T-cell (primary cell): ENCODE data around the gene LSG1. TPM values are rescaled to one million over a fixed set of nuclear protein-coding genes. Genes with fewer than 3 reads are reported as not detected.

ENCODE experiments used
- ATAC-seq, 4 experiments: fragments of 200-7000 bp in 3 of 4; fragments of 150-1000 bp in 1 of 4; cut with Tn5 transposase; replicated peaks in 1 of 4; 1 replicate in 3 of 4; 2 replicates in 1 of 4; pipeline ENCODE4 v1.10.0; 2021; ENCODE audit warnings: moderate library complexity in 3 of 4, mild to moderate bottlenecking in 2 of 4, moderate number of reproducible peaks in 1 of 4
- CTCF ChIA-PET, 2 donors: fragments of 300-600 bp; sonication (Branson Sonifier 250); formaldehyde crosslinking; loops; one replicate each; lab custom pipeline; 2022; ENCODE audit warnings: antibody characterized with exemption in 2 of 2; lab: Charles Lee
- POLR2A ChIA-PET, 2 donors: fragments of 300-600 bp; sonication (Branson Sonifier 250); formaldehyde crosslinking; loops; one replicate each; lab custom pipeline; 2022; ENCODE audit warnings: antibody characterized with exemption in 2 of 2; lab: Charles Lee
- DNase-seq, 35 experiments: peaks; one replicate each; pipeline versions ENCODE4 v3.0.0 to v3.0.0-alpha.2; 2013 to 2023
- H3K27ac ChIP-seq: one replicate; pipeline ENCODE4 v1.5.1; 2013; ENCODE audit warnings: low read length
- H3K27me3 ChIP-seq, 2 experiments: replicated peaks in 1 of 2; 1 replicate in 1 of 2; 2 replicates in 1 of 2; pipeline versions ENCODE4 v1.6.1 to v1.7.0; 2013; ENCODE audit warnings: low read length in 1 of 2, mixed read lengths in 1 of 2; ENCODE audit not compliant: control insufficient read depth in 2 of 2, insufficient read depth in 2 of 2; ENCODE audit errors: extremely low read depth in 1 of 2
- H3K36me3 ChIP-seq, 2 donors: 1 replicate in 1 of 2; 2 replicates in 1 of 2; pipeline versions ENCODE4 v1.6.1 to v1.7.0; 2013; ENCODE audit warnings: low read length in 1 of 2; ENCODE audit not compliant: control insufficient read depth in 2 of 2, insufficient read depth in 1 of 2; ENCODE audit errors: extremely low read depth in 1 of 2
- H3K4me1 ChIP-seq, 2 experiments: 1 replicate in 1 of 2; 2 replicates in 1 of 2; pipeline versions ENCODE4 v1.6.1 to v1.7.0; 2013; ENCODE audit warnings: low read length in 2 of 2, mixed read lengths in 1 of 2; ENCODE audit not compliant: insufficient read depth in 2 of 2, control insufficient read depth in 1 of 2; ENCODE audit errors: extremely low read depth in 1 of 2
- H3K4me3 ChIP-seq, 2 donors: 1 replicate in 1 of 2; 2 replicates in 1 of 2; pipeline versions ENCODE4 v1.5.1 to v1.7.0; 2013; ENCODE audit warnings: mild to moderate bottlenecking in 2 of 2, low read length in 1 of 2, moderate library complexity in 1 of 2; ENCODE audit not compliant: control insufficient read depth in 1 of 2; ENCODE audit errors: extremely low read depth in 1 of 2
- H3K9me3 ChIP-seq: 2 replicates; pipeline ENCODE4 v1.7.0; 2013
- H3K27ac Mint-ChIP-seq, 2 donors: one replicate each; pipeline ENCODE4 v1.8.0; 2020 to 2021; ENCODE audit warnings: mild to moderate bottlenecking in 2 of 2, mixed read lengths in 2 of 2
- H3K27me3 Mint-ChIP-seq, 2 donors: one replicate each; pipeline ENCODE4 v1.8.0; 2021 to 2022; ENCODE audit warnings: mixed read lengths in 2 of 2
- H3K36me3 Mint-ChIP-seq: one replicate; pipeline ENCODE4 v1.8.0; 2021; ENCODE audit warnings: mixed read lengths
- H3K4me1 Mint-ChIP-seq, 3 donors: one replicate each; pipeline ENCODE4 v1.8.0; 2020 to 2022; ENCODE audit warnings: mixed read lengths in 3 of 3, mild to moderate bottlenecking in 1 of 3
- H3K4me3 Mint-ChIP-seq, 3 donors: one replicate each; pipeline ENCODE4 v1.8.0; 2020 to 2022; ENCODE audit warnings: mild to moderate bottlenecking in 3 of 3, mixed read lengths in 3 of 3, moderate library complexity in 3 of 3
- H3K9me3 Mint-ChIP-seq, 3 donors: one replicate each; pipeline ENCODE4 v1.8.0; 2020 to 2022; ENCODE audit warnings: mixed read lengths in 3 of 3
- WGBS: methylation state at CpG from one replicate; pipeline ENCODE4 v1.1.5; 2013; ENCODE audit warnings: missing lambda C conversion rate; ENCODE audit not compliant: insufficient coverage; 5-methylcytosine and 5-hydroxymethylcytosine counted together
- total RNA-seq, 35 experiments: library from RNA in 6 of 35; stranded (reverse) in 6 of 35; fragments of 120-200 nt in 1 of 35; gene quantifications; one replicate each; pipeline versions ENCODE4 v1.2.1 to v1.2.4 and lab custom pipeline; 2013 to 2026

The LSG1 gene
- total RNA-seq, 5 donors from 2014 or later (not counting 1 experiment from before 2014, with no cell fraction given), result 40.0 to 83.5 (median 49.5) TPM

GRCh38 chr3:194713299-194714136, 41.5 kb upstream of the LSG1 start:
- POLR2A ChIA-PET, result no interaction called here
- Histone ChIP-seq H3K9me3 (no peaks in the 10 kb centered on the region), H3K27ac (no peak overlapping the region), H3K4me3 (no peak overlapping the region), H3K36me3 (no peaks in the 10 kb centered on the region), H3K4me1 (no peaks in the 10 kb centered on the region), H3K27me3 (no peaks in the 10 kb centered on the region)
- Mint-ChIP-seq H3K9me3 (no peaks in the 10 kb centered on the region), H3K27ac (no peak overlapping the region), H3K36me3 (no peaks in the 10 kb centered on the region), H3K27me3 (no peaks in the 10 kb centered on the region), H3K4me3 (no peak overlapping the region), H3K4me1 (peaks cover 0 to 12% (median 8%) of the 10 kb centered on the region in 3 donors)
- 85% methylated on average over 7 of the region's 9 CpGs for WGBS
- CTCF ChIA-PET, result interaction anchor here in 1 of 2 donors (0.7 kb wide), 1 partner anchor 372 kb away, joined by 4 read pairs; no protein-coding TSS in a partner anchor
- DNase-seq (no peak), ATAC-seq (no peak)

GRCh38 chr3:194711913-194712312, 39.9 kb upstream of the LSG1 start:
- Histone ChIP-seq H3K27me3 (no peaks in the 10 kb centered on the region), H3K36me3 (no peaks in the 10 kb centered on the region), H3K9me3 (no peaks in the 10 kb centered on the region), H3K27ac (no peak overlapping the region), H3K4me1 (no peaks in the 10 kb centered on the region), H3K4me3 (no peak overlapping the region)
- Mint-ChIP-seq H3K36me3 (no peaks in the 10 kb centered on the region), H3K27me3 (no peaks in the 10 kb centered on the region), H3K4me1 (peaks cover 0 to 12% (median 8%) of the 10 kb centered on the region in 3 donors), H3K9me3 (peaks cover 0 to 4% (median 0%) of the 10 kb centered on the region in 3 donors), H3K4me3 (no peak overlapping the region), H3K27ac (no peak overlapping the region)
- ChIA-PET POLR2A (no interaction called here), CTCF (no interaction called here)
- ATAC-seq, result no peak
- DNase-seq, result no peak
- 80% methylated on average over 1 of the region's 6 CpGs for WGBS

- Histone ChIP-seq H3K4me1 (no peaks in the 10 kb centered on the region), H3K9me3 (no peaks in the 10 kb centered on the region), H3K4me3 (no peak overlapping the region), H3K36me3 (no peaks in the 10 kb centered on the region), H3K27me3 (no peaks in the 10 kb centered on the region), H3K27ac (no peak overlapping the region)
- no peak overlapping the region for H3K4me3 Mint-ChIP-seq
- peaks cover 0 to 12% (median 8%) of the 10 kb centered on the region in 3 donors for H3K4me1 Mint-ChIP-seq
- CTCF ChIA-PET, result no interaction called here
- WGBS, result 100% methylated on average over 1 of the region's 3 CpGs
- H3K27ac Mint-ChIP-seq, result no peak overlapping the region
- ATAC-seq, result no peak
- no peaks in the 10 kb centered on the region for H3K36me3 Mint-ChIP-seq
- DNase-seq, result no peak
- POLR2A ChIA-PET, result no interaction called here
- H3K9me3 Mint-ChIP-seq, result peaks cover 0 to 4% (median 0%) of the 10 kb centered on the region in 3 donors
- no peaks in the 10 kb centered on the region for H3K27me3 Mint-ChIP-seq
These were observed 39.3 kb upstream of the LSG1 start for GRCh38 chr3:194711286-194711685.

DNA sequence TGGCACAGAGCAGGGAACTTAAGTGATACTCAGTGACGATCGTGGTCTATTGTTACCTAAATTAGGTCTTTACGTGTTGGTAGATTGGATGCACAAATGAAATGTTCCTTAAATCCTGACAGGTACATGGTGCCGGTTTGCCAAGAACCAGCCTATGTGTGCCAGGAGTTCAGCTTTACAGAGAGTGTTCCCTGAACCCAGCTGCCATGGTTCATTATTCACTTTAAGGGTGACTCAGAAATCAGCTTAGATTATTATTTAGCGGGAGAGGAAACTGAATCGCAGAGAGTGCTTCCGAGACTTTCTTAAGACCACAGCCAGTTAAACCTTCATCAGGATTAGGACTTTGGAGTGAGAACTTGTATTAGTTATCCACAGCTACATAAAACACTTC, 35.2 kb upstream of the LSG1 start:
- Mint-ChIP-seq H3K4me3 (no peak overlapping the region), H3K4me1 (no peaks in the 10 kb centered on the region), H3K9me3 (peaks cover 0 to 4% (median 0%) of the 10 kb centered on the region in 3 donors), H3K36me3 (no peaks in the 10 kb centered on the region), H3K27me3 (peaks cover 0 to 1% of the 10 kb centered on the region in 2 donors), H3K27ac (no peak overlapping the region)
- H3K27me3 ChIP-seq, result peaks cover 0 to 8% of the 10 kb centered on the region in 2 experiments
- 100% methylated on average over 1 of the region's 7 CpGs for WGBS
- ATAC-seq, result no peak
- no peak overlapping the region for H3K27ac ChIP-seq
- no peaks in the 10 kb centered on the region for H3K36me3 ChIP-seq
- POLR2A ChIA-PET, result no interaction called here
- CTCF ChIA-PET, result interaction anchor here in 1 of 2 donors (0.6 kb wide), 1 partner anchor 1589 kb away, joined by 4 read pairs; no protein-coding TSS in a partner anchor
- no peak overlapping the region for H3K4me3 ChIP-seq
- no peaks in the 10 kb centered on the region for H3K9me3 ChIP-seq
- DNase-seq, result no peak
- H3K4me1 ChIP-seq, result no peaks in the 10 kb centered on the region

GRCh38 chr3:194705761-194706160, 33.8 kb upstream of the LSG1 start:
- no peaks in the 10 kb centered on the region for H3K36me3 ChIP-seq
- H3K27me3 Mint-ChIP-seq, result peaks cover 0 to 1% of the 10 kb centered on the region in 2 donors
- H3K27ac Mint-ChIP-seq, result no peak overlapping the region
- 97% methylated on average over 8 of the region's 11 CpGs for WGBS
- ATAC-seq, result no peak
- ChIA-PET POLR2A (no interaction called here), CTCF (no interaction called here)
- H3K27me3 ChIP-seq, result peaks cover 0 to 8% of the 10 kb centered on the region in 2 experiments
- H3K4me3 ChIP-seq, result no peak overlapping the region
- H3K9me3 ChIP-seq, result no peaks in the 10 kb centered on the region
- no peak for DNase-seq
- no peaks in the 10 kb centered on the region for H3K36me3 Mint-ChIP-seq
- no peak overlapping the region for H3K4me3 Mint-ChIP-seq
- no peaks in the 10 kb centered on the region for H3K4me1 Mint-ChIP-seq
- H3K27ac ChIP-seq, result no peak overlapping the region
- H3K4me1 ChIP-seq, result no peaks in the 10 kb centered on the region
- H3K9me3 Mint-ChIP-seq, result peaks cover 0 to 4% (median 0%) of the 10 kb centered on the region in 3 donors

- no peak overlapping the region for H3K4me3 Mint-ChIP-seq
- no peak overlapping the region for H3K27ac ChIP-seq
- CTCF ChIA-PET, result no interaction called here
- H3K4me1 ChIP-seq, result no peaks in the 10 kb centered on the region
- peaks cover 0 to 4% (median 0%) of the 10 kb centered on the region in 3 donors for H3K9me3 Mint-ChIP-seq
- no peaks in the 10 kb centered on the region for H3K36me3 Mint-ChIP-seq
- H3K4me3 ChIP-seq, result no peak overlapping the region
- no peaks in the 10 kb centered on the region for H3K36me3 ChIP-seq
- no peaks in the 10 kb centered on the region for H3K9me3 ChIP-seq
- H3K4me1 Mint-ChIP-seq, result no peaks in the 10 kb centered on the region
- H3K27ac Mint-ChIP-seq, result no peak overlapping the region
- POLR2A ChIA-PET, result no interaction called here
- WGBS, result 78% methylated on average over 7 of the region's 8 CpGs
- H3K27me3 ChIP-seq, result peaks cover 0 to 11% of the 10 kb centered on the region in 2 experiments
- no peak for ATAC-seq
- peaks cover 0 to 2% of the 10 kb centered on the region in 2 donors for H3K27me3 Mint-ChIP-seq
- DNase-seq, result no peak
These were observed 33.2 kb upstream of the LSG1 start for GRCh38 chr3:194705227-194705626.
